Hematopoietic multipotent progenitor cell treated with erythropoietin and hydrocortisone succinate and interleukin-3 and kit ligand, for 6 days (in vitro differentiated cells): ENCODE results near the gene CYP19A1.

Experiments
- DNase-seq: peaks from one replicate; pipeline ENCODE4 v3.0.0-alpha.2; 2015

The CYP19A1 gene

DNA sequence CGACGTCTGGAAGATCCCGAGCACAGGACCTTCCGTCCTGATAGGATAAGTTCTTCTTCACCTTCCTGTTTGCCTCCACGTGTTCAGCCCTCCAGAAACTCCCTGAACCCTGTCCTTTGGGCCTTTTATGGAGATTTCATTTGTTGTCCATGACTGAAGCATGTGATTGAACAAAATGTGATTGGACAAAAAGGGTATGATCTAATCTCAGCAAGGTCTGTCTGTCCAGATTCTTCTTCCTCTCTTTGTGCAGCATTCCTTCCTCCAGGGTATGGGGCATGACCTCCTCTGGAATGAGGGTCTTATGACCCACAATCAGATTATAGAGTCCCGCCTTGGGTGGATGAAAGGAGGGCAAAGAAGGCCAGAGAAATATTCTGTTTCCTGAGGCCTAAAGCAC is at the start of gene CYP19A1:
CYP19A1 (minus strand) TSS at position 101 of the 400 bp plus-strand sequence. CDS start 95,684 bp downstream, outside the sequence.
- DNase-seq = no peak

DNA sequence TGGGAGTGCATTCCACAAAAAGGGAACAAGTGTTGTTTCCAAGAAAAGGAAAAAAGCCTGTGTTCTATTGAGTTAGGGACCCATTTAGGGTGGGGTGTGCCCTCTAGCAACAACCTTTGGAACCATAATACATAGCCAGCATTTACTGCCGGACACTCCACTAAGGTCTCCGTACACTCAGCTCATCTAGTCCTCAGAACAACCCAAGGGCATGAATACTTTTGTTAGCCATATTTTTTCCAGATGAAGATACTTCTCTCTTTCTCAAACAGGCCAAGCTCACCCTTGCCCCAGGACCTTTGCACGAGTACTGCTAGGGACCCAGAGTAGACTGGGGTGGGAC is 49.3 kb upstream of the CYP19A1 start:
- no peak for DNase-seq

DNA sequence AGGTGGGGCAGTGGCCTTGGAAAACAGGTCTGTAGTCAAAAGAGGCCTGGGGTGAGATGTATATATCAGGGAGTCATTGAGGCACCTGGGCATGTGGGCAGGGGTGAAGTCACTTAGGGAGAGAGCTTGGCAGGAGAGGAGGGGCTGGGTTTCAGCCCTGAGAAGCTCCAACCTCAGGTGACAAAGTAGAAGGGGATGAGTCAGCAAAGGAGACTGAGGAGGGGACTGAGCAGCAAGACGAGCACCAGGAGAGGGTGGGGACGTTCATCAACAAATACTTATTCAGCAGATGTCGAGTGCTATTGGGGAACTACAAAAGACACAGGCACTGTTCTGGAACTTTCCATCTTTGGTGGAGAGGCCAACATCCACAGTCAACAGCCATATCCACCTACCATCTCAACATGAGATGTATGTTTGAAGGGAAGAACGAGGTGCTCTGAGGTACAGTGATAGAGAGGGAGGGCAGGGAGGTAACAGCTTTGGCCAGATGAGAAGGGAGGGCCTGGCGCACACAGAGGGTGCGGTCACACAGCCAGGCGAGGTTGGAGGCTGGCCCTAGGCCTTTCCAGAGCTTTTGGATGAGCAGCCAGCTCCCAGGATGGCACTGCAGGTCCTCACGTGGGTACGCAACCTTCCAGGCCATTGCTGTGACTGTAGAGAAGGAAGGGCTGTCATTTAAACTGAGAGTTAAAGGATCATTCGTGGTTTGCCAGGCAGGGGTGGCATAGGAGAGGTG is 48.7 kb upstream of the CYP19A1 start:
- DNase-seq = no peak

DNA sequence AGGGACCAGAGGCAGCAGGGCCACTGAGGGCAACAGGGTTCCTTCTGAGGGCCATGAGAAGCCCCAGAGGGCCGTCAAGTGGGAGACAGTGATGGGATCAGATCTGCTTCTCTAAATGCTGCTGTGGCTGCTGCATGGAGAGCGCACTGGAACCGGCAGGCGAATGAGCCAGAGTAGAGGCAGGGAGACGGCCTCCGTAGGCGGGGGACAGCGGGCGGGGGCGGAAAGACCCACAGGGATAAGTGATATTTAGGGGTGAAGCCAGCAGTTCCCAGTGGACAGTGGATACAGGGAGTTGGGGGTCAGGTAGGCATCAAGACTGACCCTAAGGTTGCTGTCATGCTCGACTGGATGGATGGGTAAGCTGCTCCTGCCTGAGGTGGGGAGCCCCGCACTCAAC is 48.1 kb upstream of the CYP19A1 start:
- no peak for DNase-seq

DNA sequence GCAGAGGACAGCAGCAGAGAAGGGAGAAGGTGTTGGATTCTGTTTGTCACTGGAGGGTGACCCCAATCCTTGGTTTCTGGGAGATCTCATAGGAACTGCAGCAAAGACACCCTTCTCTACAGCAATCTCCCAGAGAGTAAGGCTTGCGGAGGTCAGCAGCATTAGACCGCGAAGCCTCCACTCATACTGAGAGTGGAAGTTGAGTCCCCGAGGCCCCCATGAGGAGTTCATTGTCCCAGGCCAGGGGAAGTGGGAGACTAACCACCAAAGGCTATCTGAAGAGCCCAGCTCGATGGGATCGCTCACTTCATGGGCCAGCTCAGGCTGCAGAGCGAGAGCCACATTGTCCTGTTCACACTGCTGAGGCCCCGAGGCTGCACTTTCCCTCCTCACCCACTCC is 47.6 kb upstream of the CYP19A1 start:
- DNase-seq = no peak

DNA sequence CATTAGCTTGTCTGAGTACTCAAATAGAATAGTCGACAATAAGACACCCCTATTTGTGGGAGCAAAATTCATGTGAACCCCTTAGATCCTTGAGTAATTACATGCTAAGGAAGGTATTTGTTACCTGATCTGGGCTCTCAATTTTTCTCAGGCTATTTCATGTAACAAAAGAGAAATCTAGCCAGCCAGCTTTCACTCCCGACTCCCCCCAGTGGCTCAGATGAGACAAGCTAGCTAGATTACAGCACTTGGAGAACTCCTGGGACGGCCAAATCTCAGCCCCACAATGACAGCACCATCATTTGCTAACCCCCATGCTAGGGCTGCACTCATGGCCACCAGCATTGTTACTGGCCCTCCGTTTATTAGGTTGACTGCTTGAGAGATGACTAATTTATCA is 44.4 kb upstream of the CYP19A1 start:
- peak; percentile 53 for DNase-seq

DNA sequence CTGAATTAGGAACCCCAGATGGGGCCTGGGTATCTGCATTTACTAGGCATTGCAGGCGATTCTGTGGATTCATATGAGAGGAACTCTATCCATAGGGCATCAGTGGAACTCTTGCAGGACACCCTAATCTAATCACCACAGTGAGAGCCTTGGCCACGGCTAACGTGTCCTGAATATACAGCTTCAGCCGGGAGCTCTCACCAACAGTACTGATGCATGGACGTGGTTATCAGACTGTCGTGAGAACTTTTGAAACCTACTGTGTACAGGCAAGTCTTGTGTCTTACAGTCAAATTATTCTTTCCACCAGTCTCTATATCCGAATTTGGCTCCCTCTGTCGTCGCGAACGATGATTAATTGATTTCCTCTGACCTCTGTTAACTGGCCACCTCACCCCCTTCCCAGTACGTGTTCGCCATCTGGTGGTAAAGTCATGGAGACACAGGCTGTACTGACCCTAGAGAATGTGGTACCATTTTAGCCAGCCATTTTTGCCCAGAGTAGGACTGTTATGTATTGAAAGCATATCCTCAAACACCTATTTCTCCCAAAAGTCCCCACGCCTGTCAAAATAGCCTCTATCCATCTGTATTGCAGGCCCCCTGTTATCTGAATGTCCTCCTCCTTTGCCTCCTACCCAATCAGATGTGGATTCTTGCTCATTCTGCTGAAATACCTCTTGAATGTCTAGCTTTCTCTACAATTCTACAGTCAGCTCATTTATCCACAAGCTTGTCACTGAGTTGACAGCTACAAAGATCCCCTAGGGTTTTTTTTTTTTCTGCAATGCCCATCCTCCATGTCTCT is 42.8 kb upstream of the CYP19A1 start:
- peak; percentile 85 for DNase-seq

DNA sequence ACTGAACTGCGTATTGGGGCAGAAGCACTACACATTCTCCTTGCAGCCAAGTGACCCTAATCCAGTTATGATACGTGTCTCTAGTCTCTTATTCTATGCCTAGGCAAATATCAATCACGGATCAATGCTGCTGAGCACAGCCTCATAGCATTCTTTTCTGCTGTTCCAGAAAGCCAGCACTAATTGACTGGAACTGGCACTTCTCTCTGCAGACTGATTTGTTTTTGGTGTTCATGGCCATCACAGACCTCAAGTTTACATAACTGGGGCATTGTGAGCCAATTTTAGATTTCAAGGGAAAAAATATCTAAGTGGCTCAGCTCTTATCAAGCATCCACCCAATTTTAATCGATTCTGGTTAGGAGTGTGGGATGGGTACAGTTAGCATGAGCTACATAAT is 41.0 kb upstream of the CYP19A1 start:
- no peak for DNase-seq

DNA sequence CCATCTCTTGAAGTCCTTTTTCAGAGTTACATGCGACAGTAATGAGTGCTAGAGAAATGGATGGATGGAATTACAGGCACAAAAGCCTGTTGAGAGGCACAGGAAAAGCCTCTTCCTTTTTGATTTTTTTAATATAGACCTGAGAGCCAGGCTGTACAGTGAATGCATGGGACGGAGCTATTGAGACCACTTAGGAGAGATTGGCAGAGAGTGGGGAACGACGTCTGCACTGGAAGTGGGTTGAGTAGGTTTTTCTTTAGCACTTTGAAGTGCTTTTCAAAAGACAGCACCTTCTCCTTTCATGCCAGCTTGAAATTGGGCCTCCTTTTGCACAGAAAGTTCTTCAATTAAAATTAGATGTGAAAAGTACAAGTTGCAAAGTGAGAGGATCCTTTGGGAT is 40.0 kb upstream of the CYP19A1 start:
- no peak for DNase-seq

DNA sequence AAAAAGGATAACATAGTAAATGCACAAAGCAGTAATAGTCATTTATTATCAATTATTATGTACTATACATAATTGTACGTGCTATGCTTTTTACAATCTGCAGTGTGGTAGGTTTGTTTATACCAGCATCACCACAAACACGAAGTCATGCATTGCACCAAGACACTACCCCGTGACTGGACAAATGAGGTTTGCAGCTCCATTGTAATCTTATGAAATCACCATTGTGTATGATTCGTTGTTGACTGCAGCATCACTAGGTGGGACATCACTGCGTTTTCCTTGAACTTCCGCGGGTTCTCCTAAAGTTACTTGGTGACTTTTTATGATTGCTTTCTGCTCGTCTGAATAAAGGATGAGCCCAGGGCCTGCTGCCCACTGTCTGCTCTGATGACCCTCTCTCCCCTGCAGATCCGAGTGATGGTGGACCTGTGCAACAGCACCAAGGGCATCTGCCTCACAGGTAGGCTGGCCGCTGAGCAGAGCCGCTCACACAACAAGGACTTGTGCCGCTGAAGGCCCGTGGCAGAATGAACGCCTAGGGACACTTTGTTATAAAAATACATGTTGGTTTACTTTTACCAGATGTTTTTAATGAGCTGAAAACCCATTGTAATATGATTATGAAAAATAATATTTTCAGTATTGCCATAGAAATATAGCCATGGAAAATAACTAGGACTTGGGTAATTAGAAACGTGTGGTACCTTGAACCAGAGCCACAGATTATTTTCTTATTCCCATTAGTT is 38.8 kb upstream of the CYP19A1 start:
- DNase-seq = no peak

DNA sequence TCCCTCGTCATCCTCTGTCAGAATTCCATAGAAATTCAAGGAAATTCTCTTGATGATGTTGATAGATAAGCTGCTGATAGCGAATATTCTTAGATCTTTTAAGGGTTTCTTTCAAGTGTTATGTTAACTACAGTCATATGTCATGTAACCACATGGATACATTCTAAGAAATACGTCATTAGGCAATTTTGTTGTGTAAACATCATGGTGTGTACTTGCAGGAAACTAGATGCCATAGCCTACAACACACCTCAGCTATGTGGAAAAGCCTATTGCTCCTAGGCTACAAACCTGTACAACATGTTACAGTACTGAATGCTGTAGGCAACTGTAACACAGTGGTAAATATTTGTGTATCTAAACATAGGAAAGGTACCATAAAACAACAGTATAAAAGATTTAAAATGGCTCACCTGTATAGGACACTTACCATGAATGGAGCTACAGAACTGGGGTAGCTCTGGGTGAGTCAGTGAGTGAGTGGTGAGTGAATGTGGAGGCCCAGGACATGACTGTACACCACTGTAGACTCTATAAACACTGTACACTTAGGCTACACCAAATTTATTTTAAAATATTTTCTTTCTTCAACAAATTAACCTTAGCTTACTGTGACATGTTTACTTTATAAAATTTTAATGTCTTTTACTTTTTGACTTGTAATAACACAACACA is 37.7 kb upstream of the CYP19A1 start:
- DNase-seq = no peak

DNA sequence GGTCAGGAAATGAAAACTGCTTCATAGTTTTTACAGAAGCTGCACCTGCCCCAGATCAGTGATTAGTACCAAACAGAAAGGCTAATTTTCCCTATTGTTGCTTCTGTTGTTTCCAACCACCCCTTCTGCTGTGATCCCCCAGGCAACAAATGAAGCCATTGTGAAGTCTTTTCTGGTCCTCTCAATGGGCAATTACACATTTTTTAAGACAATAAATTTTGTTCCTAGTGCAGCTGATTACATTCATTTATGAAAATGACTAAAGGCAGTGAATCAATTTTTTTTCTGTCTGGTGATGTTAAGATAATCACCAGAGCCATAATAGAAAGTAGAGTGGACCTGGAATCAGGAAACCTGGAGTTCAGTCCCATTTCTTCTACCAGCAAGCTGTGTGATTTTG is 35.7 kb upstream of the CYP19A1 start:
- DNase-seq = no peak

DNA sequence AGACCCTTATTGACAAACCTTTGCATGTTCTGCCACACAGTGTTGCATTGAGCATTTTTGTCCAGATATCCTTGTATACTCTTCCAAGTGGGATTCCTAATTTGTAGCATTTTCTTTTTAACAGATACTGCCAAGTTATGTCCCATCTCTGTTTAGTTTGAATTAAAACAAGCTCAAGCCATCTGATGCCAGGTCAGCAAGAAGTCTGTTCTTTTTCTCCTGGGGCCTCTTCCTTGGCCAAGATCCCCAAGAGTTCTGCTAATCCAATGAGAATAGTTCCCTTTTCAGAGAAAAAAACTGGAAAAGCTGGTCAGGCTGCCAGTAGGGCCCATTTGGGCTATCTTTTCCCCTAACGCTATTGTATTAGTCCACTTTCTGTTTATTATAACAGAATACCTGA is 32.9 kb upstream of the CYP19A1 start:
- DNase-seq = no peak

DNA sequence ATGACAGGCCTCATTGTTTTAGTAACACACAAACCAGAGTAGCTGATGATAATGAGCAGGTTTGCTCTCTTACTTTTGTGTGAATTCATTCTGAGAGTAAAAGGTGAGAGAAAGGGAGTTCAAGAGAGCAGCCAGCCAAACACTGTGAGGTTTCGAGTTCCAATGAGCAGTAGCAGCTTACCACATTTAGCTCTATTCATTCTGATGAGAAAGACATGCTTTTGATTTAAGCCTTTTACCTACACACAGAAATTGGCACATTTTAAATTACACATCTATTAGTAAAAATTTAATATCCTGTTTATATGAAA is 31.0 kb upstream of the CYP19A1 start:
- no peak for DNase-seq

DNA sequence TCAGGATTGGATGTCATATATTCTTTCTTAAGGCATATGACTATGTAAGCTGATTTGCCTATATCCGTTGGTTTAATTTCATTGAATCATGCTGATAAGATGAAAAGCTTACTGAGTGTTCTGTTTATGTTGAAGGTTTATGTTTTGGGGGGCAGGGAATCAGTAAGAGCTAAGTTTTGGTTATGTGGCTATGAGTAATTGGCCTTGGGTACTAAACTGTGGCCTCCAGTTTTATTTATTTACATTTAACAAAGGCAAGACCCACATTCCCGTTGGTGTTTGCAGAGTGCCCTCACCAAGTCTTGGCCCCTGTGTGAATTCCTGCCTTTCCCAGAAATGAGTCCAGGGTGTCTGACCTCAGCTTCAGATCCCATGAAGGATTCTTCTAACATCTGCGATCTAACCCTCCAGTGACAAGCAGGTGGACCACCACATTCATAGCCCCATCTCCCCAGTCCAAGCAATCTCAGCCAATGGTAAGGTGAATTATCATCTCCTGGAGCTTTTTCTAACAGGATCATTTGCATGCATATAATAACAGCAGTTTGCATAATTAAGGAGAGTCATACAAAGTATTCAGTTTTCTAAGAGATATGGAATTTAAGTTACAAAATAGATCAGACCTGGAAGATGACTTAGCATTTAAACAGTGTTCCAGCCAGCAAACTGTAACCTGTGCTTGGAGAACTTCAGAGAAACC is 30.5 kb upstream of the CYP19A1 start:
- DNase-seq = no peak

DNA sequence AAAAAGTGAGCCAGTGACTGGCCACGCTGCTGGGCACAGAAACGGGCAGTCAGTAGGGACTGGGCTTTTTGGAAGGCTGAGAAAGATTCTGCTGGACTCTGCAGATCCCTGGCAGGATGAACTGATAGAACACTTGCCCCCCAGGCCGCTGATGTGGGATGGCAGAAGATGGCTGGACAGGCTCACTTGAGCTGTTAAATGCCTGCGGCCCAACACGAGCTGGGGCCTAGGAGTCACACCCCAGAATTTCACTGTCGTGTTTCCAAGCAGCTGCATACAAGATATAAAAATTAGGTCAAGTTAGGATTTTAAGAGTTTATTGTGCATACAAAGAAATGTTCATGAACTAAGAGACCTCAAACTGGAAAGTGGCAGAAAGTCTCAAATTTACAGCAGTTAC is 29.9 kb upstream of the CYP19A1 start:
- no peak for DNase-seq

DNA sequence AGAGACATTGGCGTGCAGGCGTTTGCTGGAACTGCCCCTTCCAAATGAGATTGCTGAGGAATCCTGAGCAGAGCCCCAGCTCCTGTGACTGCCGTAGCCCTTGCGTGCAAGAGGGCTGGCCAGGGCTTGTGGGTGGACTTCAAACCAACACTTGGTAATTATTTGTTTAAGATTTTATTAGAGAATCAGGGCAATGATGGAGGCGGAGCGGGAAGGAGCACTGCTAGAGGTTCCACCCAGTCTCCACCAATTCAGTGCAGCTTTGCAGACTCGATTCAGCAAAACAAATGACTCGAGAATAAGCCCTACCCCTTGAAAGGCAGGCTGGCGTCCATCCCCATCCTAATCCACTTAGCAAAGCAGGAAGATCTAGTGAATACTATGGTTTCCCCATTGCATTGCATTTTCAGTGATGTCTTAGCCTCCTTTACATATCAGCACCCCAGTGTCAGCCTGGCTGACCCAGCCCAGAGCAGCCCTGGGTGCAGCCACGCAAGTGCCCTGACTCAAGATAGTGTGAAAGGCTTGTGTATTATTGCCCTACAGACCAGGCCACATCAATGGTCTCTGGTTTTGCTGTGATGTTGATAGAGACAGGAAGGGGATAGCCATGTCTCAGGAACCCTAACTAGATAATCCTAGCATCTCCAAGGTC is 29.1 kb upstream of the CYP19A1 start:
- no peak for DNase-seq

DNA sequence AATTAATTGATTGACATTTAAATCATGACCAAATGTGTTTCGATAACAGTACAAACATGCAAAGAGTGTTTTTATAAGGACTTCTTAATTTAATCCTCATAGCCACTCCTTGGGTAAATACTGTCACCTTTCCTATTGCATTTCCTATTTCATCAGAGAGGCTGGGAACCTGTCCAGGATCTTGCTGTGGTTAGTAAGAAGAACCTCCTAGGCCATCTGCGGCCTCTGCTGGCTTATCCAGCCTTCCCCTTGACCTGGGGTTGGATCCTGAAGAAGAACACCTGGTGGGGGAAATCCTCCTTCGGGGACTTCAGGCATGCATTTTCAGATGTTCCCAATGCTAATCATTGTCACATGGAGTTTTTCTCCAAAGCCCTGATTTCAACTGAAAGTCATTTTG is 28.5 kb upstream of the CYP19A1 start:
- DNase-seq = no peak

DNA sequence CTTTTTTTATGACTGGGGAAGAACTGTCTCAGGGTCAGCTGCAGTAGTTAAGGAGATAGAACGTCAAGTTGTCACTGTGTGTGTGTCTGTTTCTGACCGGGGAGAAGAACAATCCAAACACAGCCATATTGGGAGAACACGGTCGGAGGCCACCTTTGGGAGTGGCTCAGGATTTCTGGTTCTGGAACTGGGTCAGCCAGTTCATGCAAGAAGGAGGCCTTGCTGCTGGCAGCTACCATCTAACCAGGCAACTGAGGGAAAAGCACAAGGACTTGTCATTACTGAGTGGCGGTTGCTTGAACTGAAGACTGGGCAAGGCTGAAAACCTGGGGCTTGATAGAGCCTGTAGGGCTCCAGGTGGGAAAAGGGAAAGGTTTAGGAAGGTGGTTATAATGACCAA is 27.7 kb upstream of the CYP19A1 start:
- DNase-seq = no peak

DNA sequence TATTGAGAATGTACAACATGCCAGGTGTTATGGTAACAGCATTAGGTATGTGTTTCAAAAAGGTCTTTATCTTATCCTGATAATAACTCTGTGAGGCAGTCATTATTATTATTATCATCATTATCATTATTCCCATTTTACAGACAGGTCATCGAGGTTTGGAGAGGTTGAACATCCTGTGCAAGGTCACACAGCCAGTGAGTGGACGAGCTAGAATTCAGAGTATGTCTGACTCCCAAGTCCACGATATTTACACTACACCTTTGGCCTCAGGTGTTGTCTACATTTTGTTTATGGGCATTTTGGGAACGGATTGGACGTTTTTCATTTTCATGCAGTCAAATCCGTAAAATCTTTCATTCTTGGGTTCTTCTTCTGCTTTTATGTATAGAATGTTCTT is 27.0 kb upstream of the CYP19A1 start:
- DNase-seq = no peak

DNA sequence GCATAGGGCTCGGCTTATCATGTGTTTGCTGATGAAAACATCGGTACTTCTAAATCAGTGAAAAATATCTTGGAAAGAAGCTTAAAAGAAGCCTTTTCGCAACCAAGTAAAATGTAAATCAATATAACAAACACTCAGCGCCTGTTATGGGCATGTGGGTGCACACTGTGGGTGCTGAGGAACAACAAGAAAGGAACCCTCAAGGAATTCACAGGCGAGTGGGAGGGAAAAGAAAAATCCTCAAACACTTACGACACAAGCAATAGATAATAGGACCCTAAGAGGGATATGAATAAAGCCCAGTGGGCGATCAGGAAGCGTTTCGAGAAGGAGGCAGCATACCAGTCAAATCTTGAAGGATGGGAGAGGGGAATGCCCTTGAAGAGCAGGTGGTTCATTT is 25.0 kb upstream of the CYP19A1 start:
- DNase-seq = no peak

DNA sequence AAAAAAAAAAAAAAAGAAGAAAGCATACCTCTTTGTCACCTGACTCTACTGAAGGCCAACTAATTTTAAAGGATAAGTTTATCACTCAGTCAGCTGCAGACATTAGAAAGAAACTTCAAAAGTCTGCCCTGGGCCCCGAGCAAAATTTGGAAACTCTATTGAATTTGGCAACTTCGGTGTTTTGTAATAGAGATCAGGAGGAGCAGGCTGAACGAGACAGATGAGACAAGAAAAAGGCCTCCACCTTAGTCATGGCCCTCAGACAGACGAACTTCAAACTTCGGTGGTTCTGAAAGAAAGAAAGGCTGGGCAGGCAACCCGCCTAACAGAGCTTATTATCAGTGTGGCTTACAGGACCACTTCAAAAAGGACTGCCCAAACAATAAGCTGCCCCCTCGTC is 21.6 kb upstream of the CYP19A1 start:
- no peak for DNase-seq
